Ramos (cell line): ENCODE data around the gene PRR30.

ENCODE experiments used
- in situ Hi-C: fragments of 300-500 bp; cut with MboI; formaldehyde crosslinking; loops from one replicate; pipeline ENCODE4 v1.14.3; 2022; ENCODE audit warnings: low sequenced_read_pairs; ENCODE audit not compliant: unreplicated experiment

PRR30 gene

DNA sequence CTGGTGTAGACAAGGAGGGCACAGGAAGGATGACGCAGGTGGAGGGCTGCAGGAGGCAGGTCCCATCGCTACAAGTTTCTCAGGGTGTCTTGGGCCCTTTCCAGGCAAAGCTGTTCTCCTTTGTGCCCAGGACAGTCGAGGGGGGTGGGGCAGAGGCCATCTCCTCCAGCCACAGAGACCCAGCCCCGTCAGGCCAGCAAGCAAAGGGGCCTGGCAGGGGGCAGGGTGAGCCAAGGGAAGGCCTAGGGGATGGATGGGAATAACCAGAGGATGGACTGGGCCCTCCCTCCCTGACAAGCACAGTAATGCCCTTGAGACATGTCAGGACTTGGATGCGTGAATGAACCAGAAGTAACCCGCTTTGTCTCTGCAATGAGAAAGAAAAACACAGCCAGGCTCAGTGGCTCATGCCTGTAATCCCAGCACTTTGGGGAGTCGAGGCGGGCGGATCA, 15.9 kb upstream of the PRR30 start:
- in situ Hi-C loops, result no loop called here

GRCh38 chr2:27154488-27154887, 15.3 kb upstream of the PRR30 start:
- in situ Hi-C loops, result no loop called here

GRCh38 chr2:27152796-27153464, 13.7 kb upstream of the PRR30 start:
- in situ Hi-C loops, result no loop called here

DNA sequence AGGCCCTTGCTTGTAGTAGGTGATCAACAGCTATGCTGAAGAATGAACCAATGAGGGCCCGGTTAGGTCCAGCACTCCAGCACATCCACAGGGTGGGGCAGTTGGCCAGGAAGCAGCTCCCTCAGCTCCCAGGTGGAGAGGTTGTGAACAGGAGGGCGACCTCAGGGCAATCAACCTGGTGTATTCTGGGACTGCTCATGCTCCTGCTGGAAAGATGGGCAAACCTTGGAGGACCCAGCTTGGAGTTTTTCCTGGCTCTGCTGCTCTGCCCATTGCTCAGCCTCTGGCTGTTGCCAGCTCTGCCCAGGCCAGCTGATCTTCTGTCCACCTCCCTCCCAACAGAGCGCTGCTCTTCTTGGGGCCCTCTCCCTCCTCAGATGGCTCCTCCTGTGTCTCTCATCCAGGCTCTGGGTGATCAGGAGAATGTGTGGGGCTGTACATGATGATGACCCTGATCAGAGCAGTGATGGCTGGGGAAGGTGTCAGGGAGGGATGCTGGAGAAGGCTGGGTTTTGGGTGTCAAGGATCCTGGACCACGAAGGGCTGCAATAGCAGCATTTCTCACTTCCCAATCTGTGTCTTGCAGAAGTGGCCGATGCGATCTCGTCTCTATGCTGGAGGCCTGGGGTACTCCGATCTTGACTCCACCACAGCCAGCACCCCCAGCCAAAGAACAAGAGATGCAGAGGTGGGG, 13.0 kb upstream of the PRR30 start:
- in situ Hi-C loops, result no loop called here

DNA sequence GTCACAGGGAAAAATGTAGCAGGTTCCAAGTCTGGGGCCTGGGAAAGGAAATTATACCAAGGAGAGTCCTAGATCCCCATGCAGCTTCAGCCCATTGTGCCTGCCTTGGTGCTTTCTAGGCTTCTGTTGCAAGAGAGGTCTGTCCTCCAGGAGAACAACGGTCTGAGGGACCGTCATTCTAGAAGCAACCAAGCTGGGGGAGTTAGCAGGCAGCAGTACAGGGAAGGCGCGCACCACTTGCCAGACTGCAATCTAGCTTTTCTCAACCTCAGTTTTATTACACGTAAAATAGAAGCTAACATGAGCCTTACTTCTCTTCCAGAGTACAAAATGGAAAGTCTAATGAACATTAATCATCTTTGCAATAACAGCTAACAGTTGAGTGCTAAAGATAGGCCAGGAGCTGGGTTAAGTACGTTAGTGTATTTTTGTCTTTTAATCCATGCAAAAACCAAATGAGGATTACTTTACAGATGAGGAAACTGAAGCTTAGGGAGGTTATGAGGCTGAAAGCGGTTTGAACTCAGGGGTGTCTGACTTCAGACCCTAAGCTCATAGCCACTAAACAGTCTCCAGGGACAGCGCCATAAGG, 11.5 kb upstream of the PRR30 start:
- in situ Hi-C loops, result no loop called here

DNA sequence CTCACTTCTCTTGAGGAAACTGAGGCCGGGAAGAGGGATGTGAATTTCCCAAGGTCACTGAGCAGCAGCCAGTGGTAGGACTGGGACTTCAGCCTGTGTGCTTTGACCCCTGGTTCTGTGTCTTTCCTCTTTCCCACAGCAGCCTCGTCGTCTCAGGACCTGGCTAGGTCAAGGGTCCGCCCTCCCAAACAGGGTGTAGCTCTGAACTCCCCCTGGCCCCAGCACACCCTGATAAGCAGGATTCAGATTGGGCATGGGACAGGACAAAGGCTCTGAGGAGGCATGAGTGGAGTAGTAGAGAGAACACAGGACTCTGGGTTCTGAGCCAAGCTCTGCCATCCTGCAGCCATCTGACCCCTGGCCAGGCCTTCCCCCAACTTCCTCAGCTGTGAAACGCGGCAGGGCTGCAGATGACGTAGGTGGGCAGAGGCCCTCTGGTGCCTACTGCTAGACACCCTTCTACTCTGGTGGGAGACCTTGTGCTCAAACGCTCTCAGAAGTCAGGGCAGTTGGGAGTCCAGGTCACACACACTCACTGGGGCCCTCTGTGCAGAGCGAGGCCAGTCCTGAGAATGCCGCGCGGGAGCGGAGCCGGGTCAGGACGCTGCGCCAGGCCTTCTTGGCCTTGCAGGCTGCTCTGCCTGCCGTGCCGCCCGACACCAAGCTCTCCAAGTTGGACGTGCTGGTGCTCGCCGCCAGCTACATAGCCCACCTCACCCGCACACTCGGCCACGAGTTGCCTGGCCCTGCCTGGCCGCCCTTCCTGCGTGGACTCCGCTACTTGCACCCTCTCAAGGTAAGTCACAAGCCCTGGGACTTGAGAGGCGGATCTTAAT, 10.6 kb upstream of the PRR30 start:
- in situ Hi-C loops, result no loop called here

GRCh38 chr2:27148801-27149439, 9.7 kb upstream of the PRR30 start, which contains the start of gene TCF23:
Gene TCF23 (plus strand): TSS chr2:27149004. CDS start chr2:27149134, 130 bp downstream.
- in situ Hi-C loops, result no loop called here

DNA sequence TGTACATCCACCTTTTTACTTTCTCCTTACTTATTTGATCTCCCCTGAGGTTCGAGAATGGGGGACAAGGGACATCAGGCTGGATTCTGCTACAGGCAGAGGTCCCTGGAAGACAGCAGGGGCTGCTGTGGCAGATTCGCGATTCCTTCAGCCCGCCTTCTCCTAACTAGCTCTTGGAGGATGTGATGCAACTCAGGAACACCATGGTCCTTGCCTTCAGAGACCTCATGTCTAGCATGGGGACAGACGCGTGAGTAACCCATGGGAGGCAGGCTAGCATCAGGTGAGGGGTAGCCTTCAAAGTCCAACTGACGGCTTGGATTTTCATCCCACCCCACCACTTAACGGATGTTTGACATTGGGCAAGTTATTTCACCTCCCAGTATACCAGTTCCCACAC, 8.7 kb upstream of the PRR30 start:
- in situ Hi-C loops, result no loop called here

- in situ Hi-C loops, result no loop called here
Observed at GRCh38 chr2:27145682-27146081, 6.5 kb upstream of the PRR30 start.

DNA sequence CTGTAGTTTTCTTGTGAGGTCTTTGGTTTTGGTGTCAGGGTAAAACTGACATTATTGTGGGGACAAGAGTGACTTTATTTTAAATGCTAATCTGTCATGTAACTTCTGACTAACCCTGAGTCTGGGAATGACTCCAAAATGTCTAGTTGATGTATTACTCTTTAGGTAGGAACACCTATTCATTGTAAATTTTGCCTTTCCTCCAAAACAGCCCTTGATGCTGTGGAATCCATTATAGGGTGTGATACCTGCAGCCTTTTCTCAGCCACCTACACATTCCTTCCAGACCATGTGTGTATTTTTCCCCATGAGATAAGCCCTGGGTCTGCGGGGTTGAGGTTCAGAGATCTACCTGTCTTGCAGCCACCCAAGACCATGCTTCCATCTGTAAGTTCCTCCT, 4.1 kb upstream of the PRR30 start:
- in situ Hi-C loops, result no loop called here

GRCh38 chr2:27138111-27138510, 1.1 kb downstream of the PRR30 start:
- in situ Hi-C loops, result no loop called here

DNA sequence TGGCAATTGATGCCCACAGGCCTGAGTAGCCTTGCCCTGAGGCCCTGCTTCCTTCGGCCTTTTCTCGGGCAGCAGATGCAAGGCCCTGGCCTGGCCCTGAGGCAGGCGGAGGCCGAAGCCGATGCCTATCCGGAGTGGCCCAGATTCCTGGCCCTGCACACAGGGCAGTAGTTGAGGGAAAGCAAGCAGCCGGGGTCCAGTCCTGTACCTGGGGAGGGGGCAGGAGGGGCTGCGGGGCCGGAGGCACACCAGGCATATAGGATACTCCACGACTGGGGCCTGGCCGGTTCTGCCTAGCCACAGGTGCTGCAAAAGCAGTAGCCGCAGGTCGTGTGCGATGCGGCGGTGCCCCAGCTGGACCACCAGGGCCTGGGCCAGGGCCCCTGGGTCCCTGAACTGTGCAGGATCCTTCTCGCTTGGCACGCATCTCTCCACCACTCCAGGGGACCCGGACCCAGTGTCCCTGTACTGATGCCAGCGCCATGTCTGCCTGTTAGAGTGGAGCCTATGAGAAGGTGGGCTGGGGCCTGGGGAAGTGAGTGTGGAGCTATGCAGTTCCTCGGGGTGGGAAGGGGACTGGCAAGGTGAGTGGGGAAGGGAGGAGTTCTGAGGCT, 1.8 kb downstream of the PRR30 start:
- in situ Hi-C loops, result no loop called here

- in situ Hi-C loops, result no loop called here
Observed at GRCh38 chr2:27136751-27137150, 2.5 kb downstream of the PRR30 start.

DNA sequence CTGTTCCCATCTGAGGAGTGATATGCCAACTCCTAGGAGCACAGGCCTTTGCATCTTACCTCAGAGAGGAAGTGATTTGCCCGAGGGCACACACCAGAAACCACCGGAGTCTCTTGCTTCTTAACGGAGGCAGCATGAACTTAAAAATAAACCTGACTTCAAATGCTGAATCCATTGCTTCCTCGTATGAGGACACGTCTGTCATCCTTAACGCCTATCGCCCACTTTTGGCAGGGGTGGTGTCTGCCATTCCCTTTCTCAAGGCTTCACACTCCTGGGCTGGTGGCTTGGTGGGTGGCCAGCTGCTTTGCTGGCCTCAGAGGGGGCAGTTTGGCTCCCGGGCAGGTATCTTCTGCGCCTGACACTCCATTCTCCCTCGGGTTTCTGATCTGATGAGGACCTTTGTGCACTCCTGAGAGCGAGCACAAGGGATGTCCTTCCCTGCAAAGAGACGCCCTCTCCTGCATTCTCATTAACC, 3.7 kb downstream of the PRR30 start:
- in situ Hi-C loops, result no loop called here

DNA sequence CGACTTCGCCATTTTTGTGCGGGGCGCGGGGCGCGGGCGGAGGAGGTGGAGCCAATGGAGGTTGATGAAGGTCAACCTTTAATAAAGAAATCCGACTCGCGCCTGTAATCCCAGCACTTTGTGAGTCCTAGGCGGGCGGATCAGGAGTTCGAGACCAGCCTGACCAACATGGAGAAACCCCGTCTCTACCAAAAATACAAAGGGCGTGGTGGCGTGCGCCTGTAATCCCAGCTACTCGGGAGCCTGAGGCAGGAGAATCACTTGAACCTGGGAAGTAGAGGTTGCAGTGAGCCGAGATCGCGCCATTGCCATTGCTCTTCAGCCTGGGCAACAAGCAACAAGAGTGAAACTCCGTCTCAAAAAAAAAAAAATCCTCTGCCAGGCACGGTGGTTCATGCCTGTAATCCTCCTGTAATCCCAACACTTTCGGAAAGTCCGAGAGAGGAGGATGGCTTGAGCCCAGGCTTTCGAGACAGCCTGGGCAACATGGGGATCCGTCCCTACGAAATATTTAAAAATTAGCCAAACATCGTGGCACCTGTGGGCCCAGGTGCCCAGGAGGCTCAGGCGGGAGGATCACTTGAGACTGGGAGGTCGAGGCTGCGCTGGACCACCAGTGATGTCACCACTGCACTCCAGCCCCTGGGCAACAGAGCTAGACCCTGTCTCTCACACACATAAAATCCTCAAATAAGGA, 4.3 kb downstream of the PRR30 start:
- in situ Hi-C loops, result no loop called here

DNA sequence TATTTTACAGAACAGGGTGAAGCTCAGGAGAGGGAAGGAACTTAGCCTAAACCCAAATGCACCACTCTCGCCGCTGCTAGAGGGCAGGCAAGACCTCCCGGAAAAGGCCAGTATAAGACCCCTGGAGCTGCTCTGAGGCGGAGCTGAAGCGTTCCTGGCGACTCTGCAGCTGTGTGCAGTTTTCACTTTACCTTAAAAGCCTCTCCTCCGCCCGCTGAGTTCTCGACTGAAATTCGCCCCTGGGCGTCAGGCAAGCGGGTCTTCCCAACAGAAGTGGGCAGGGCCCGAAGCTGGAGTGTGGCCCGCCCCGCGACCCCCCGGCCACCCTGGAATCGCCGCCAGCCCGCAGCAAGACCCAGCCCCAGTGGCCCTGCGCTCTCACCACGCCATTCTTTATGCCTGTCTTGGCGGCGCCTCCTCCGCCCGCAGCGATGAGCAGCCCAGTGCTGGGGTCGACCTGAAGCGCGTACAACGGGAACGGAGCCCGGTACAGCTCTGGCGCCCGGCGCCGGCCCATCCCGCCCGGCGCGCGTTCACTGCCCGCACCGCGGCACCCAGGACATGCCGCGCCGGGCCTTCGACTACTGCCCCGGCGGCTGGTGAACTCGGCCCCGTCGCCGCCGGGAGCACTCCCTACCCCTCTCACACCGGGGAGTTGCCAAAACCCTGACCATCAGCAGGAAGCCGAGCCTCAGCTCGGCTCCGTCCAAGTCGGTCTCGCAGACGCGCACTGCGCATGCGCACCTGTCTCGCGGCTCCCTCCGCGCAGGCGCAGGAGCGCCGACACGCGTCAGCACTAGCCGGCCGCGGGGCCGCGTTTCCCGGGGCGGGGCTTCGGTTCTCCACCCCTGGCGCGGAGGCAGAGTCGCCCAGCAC, 5.1 kb downstream of the PRR30 start, which contains the start of gene PREB:
TSS of gene PREB (minus strand) at position 732 of the 876 bp plus-strand sequence. CDS start at position 517, 215 bp downstream.
- in situ Hi-C loops, result no loop called here

- in situ Hi-C loops, result no loop called here
Observed at GRCh38 chr2:27133195-27133875, 5.9 kb downstream of the PRR30 start.
